Measurements from ENCODE around the gene PRIMA1. TPM values are rescaled to one million over a fixed set of nuclear protein-coding genes. Genes with fewer than 3 reads are reported as not detected.

PRIMA1 gene
- total RNA-seq, 1 experiment from 2014 or later, result 4.9 TPM

DNA sequence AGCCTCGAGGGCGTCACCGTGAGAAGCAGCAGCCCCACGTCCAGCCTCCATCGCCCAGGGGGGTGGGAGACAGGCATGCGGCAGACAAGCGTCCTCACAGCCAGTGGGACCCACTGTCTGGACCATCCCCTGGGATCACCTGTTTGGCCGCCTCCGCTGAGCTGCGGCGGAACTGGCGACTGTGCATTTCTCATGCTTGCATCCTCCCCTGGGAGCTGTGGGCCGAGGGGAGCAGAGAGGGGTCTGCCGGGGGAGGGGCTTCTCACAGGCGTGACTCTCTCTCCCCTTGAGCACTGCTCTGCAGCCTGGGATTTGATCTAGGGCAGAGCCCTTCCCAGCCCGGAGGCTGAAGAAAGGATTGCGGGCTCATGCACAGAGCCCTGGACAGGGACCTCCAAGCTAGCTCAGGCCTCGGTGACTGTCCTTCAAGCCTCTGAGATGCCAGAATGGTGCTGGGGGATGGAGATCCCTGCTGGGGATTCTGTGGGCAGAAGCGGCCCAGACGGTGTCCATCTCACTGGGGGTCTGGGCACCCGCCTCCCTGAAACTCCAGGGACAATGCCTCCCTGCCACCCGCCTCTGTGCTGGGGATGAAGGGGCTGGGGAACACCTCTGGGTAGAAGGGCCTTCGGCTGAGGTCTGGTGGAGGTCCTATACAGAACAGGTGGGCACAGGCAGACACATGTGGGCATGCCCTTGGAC lies 61.1 kb downstream of the PRIMA1 start (continued):
- TF ChIP-seq TEAD4 (CRISPR knock-in tag; IDR thresholded peaks at IDR 0.05) (no peak), ATF1 (CRISPR knock-in tag; IDR thresholded peaks at IDR 0.05) (no peak)
- TF ChIP-seq, protein P1, sequence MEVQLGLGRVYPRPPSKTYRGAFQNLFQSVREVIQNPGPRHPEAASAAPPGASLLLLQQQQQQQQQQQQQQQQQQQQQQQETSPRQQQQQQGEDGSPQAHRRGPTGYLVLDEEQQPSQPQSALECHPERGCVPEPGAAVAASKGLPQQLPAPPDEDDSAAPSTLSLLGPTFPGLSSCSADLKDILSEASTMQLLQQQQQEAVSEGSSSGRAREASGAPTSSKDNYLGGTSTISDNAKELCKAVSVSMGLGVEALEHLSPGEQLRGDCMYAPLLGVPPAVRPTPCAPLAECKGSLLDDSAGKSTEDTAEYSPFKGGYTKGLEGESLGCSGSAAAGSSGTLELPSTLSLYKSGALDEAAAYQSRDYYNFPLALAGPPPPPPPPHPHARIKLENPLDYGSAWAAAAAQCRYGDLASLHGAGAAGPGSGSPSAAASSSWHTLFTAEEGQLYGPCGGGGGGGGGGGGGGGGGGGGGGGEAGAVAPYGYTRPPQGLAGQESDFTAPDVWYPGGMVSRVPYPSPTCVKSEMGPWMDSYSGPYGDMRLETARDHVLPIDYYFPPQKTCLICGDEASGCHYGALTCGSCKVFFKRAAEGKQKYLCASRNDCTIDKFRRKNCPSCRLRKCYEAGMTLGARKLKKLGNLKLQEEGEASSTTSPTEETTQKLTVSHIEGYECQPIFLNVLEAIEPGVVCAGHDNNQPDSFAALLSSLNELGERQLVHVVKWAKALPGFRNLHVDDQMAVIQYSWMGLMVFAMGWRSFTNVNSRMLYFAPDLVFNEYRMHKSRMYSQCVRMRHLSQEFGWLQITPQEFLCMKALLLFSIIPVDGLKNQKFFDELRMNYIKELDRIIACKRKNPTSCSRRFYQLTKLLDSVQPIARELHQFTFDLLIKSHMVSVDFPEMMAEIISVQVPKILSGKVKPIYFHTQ (CRISPR knock-in tag; IDR thresholded peaks at IDR 0.05), result no peak
- TF ChIP-seq, protein P2, sequence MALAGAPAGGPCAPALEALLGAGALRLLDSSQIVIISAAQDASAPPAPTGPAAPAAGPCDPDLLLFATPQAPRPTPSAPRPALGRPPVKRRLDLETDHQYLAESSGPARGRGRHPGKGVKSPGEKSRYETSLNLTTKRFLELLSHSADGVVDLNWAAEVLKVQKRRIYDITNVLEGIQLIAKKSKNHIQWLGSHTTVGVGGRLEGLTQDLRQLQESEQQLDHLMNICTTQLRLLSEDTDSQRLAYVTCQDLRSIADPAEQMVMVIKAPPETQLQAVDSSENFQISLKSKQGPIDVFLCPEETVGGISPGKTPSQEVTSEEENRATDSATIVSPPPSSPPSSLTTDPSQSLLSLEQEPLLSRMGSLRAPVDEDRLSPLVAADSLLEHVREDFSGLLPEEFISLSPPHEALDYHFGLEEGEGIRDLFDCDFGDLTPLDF (CRISPR knock-in tag; IDR thresholded peaks at IDR 0.05), result no peak
- TF ChIP-seq, protein P3, sequence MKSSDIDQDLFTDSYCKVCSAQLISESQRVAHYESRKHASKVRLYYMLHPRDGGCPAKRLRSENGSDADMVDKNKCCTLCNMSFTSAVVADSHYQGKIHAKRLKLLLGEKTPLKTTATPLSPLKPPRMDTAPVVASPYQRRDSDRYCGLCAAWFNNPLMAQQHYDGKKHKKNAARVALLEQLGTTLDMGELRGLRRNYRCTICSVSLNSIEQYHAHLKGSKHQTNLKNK (CRISPR knock-in tag; IDR thresholded peaks at IDR 0.05), result no peak

DNA sequence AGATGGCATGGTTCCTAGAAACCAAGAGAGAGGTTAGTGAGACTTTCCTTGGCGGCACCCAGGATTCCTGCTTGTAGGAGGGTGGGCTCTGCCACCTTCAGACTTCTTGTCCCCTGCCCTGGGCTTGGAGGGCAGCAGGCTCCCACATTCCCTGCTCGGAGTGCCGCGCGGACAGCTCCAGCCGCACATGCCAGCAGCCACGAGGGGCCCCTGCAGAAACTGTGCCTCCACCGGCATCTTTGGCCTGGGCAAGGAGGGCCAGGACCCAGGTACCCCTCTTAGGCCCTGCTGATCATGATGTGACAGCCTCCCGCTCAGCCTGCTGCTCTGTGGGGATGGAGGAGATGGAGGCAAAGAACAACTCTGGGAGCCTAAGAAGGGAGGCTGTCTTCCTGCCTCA lies 62.3 kb downstream of the PRIMA1 start:
- Mint-ChIP-seq H3K27me3 (ENCODE audit: low read depth) (no peaks in the 10 kb centered on the region), H3K4me1 (peaks cover 4% of the 10 kb centered on the region; the same call in 1 of the 2 replicates), H3K27ac (no peak overlapping the region), H3K4me3 (no peak overlapping the region), H3K9me3 (peaks cover 10% of the 10 kb centered on the region; the same call in 1 of the 2 replicates), H3K36me3 (no peaks in the 10 kb centered on the region)
- CTCF ChIA-PET, result interaction anchor here (1.9 to 2.9 kb wide), 2 partner anchors 71 to 177 kb away, joined by 7 to 9 read pairs; no protein-coding TSS in a partner anchor
- TF ChIP-seq, protein P4, sequence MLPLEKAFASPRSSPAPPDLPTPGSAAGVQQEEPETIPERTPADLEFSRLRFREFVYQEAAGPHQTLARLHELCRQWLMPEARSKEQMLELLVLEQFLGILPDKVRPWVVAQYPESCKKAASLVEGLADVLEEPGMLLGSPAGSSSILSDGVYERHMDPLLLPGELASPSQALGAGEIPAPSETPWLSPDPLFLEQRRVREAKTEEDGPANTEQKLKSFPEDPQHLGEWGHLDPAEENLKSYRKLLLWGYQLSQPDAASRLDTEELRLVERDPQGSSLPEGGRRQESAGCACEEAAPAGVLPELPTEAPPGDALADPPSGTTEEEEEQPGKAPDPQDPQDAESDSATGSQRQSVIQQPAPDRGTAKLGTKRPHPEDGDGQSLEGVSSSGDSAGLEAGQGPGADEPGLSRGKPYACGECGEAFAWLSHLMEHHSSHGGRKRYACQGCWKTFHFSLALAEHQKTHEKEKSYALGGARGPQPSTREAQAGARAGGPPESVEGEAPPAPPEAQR (CRISPR knock-in tag; IDR thresholded peaks at IDR 0.05), result no peak
- TF ChIP-seq NR1H2 (CRISPR knock-in tag; IDR thresholded peaks at IDR 0.05), result no peak
- no peak for TF ChIP-seq CREM (CRISPR knock-in tag; IDR thresholded peaks at IDR 0.05)
- TF ChIP-seq SOX15 (CRISPR knock-in tag; IDR thresholded peaks at IDR 0.05), result no peak
- no peak for TF ChIP-seq RORB (CRISPR knock-in tag; IDR thresholded peaks at IDR 0.05)
- no peak for TF ChIP-seq TCF7 (CRISPR knock-in tag; IDR thresholded peaks at IDR 0.05; ENCODE audit: low read depth)
- no peak for TF ChIP-seq PRRX2 (CRISPR knock-in tag; IDR thresholded peaks at IDR 0.05)
- no peak for TF ChIP-seq SMAD4 (CRISPR knock-in tag; IDR thresholded peaks at IDR 0.05)
- TF ChIP-seq ZNF416 (CRISPR knock-in tag; IDR thresholded peaks at IDR 0.05), result no peak
- TF ChIP-seq, protein P5, sequence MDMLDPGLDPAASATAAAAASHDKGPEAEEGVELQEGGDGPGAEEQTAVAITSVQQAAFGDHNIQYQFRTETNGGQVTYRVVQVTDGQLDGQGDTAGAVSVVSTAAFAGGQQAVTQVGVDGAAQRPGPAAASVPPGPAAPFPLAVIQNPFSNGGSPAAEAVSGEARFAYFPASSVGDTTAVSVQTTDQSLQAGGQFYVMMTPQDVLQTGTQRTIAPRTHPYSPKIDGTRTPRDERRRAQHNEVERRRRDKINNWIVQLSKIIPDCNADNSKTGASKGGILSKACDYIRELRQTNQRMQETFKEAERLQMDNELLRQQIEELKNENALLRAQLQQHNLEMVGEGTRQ (CRISPR knock-in tag; IDR thresholded peaks at IDR 0.05), result no peak
- TF ChIP-seq JAZF1 (CRISPR knock-in tag; IDR thresholded peaks at IDR 0.05), result no peak
- no peak for TF ChIP-seq GABPB1 (CRISPR knock-in tag; IDR thresholded peaks at IDR 0.05)
- no peak for TF ChIP-seq ZNF232 (CRISPR knock-in tag; IDR thresholded peaks at IDR 0.05)
- TF ChIP-seq ZBTB21 (CRISPR knock-in tag; IDR thresholded peaks at IDR 0.05; ENCODE audit: borderline replicate concordance), result no peak
- TF ChIP-seq GRHL2 (CRISPR knock-in tag; IDR thresholded peaks at IDR 0.05; ENCODE audit: insufficient replicate concordance, severe bottlenecking), result no peak
- TF ChIP-seq, protein P6, sequence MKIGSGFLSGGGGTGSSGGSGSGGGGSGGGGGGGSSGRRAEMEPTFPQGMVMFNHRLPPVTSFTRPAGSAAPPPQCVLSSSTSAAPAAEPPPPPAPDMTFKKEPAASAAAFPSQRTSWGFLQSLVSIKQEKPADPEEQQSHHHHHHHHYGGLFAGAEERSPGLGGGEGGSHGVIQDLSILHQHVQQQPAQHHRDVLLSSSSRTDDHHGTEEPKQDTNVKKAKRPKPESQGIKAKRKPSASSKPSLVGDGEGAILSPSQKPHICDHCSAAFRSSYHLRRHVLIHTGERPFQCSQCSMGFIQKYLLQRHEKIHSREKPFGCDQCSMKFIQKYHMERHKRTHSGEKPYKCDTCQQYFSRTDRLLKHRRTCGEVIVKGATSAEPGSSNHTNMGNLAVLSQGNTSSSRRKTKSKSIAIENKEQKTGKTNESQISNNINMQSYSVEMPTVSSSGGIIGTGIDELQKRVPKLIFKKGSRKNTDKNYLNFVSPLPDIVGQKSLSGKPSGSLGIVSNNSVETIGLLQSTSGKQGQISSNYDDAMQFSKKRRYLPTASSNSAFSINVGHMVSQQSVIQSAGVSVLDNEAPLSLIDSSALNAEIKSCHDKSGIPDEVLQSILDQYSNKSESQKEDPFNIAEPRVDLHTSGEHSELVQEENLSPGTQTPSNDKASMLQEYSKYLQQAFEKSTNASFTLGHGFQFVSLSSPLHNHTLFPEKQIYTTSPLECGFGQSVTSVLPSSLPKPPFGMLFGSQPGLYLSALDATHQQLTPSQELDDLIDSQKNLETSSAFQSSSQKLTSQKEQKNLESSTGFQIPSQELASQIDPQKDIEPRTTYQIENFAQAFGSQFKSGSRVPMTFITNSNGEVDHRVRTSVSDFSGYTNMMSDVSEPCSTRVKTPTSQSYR (CRISPR knock-in tag; IDR thresholded peaks at IDR 0.05), result no peak
- TF ChIP-seq KAT7 (CRISPR knock-in tag; IDR thresholded peaks at IDR 0.05; ENCODE audit: borderline replicate concordance), result no peak
- TF ChIP-seq CBFB (CRISPR knock-in tag; IDR thresholded peaks at IDR 0.05; ENCODE audit: low read depth), result no peak
- no peak for TF ChIP-seq FOXP1 (CRISPR knock-in tag; IDR thresholded peaks at IDR 0.05; ENCODE audit: borderline replicate concordance)
- no peak for TF ChIP-seq TEAD1 (CRISPR knock-in tag; IDR thresholded peaks at IDR 0.05)
- POLR2A ChIA-PET, result no interaction called here
- no peak for DNase-seq (ENCODE audit: low spot score)
- no peak for ATAC-seq
